HEK293 (cell line): ENCODE results near the gene TNMD.
"Not testable (repeated sequence)": the region's sequence is repeated elsewhere in the genome, so short reads cannot be mapped to it uniquely, and the experiment has no call there.

Source experiments
- GLIS2 ChIP-seq: fragments of 450-650 bp; formaldehyde crosslinking; IDR thresholded peaks from 2 replicates; pipeline ENCODE4 v1.5.1; 2016; ENCODE audit warnings: missing biosample characterization, missing genetic modification characterization
- MYNN ChIP-seq: fragments of 450-650 bp; formaldehyde crosslinking; IDR thresholded peaks from 2 replicates; pipeline ENCODE4 v1.5.1; 2016; ENCODE audit warnings: missing biosample characterization, missing genetic modification characterization, borderline replicate concordance
- RBAK ChIP-seq: fragments of 450-650 bp; formaldehyde crosslinking; IDR thresholded peaks from 2 replicates; pipeline ENCODE4 v1.5.1; 2016; ENCODE audit warnings: missing biosample characterization, missing genetic modification characterization
- ZNF112 ChIP-seq: fragments of 450-650 bp; formaldehyde crosslinking; IDR thresholded peaks from 2 replicates; pipeline ENCODE4 v1.5.0; 2017; ENCODE audit warnings: missing biosample characterization, missing genetic modification characterization
- ZNF391 ChIP-seq: fragments of 450-650 bp; formaldehyde crosslinking; IDR thresholded peaks from 2 replicates; pipeline ENCODE4 v1.5.1; 2016; ENCODE audit warnings: low read depth, missing biosample characterization, missing genetic modification characterization, borderline replicate concordance
- ZNF501 ChIP-seq: fragments of 450-650 bp; formaldehyde crosslinking; IDR thresholded peaks from 2 replicates; pipeline ENCODE4 v1.5.1; 2016; ENCODE audit warnings: missing biosample characterization, missing genetic modification characterization
- ZNF664 ChIP-seq: fragments of 450-650 bp; formaldehyde crosslinking; IDR thresholded peaks from 2 replicates; pipeline ENCODE4 v1.5.1; 2016; ENCODE audit warnings: missing biosample characterization, missing genetic modification characterization
- TF ChIP-seq, protein P1 (sequence below): sonication (generic); formaldehyde crosslinking; IDR thresholded peaks from 2 replicates; pipeline ENCODE4 v1.8.1; 2022; ENCODE audit warnings: mild to moderate bottlenecking, moderate library complexity, missing genetic modification reagents
- TF ChIP-seq, protein P2 (sequence below): fragments of 450-650 bp; formaldehyde crosslinking; IDR thresholded peaks from 2 replicates; pipeline ENCODE4 v1.5.1; 2016; ENCODE audit warnings: missing biosample characterization, missing genetic modification characterization
- TF ChIP-seq, protein P3 (sequence below): fragments of 450-650 bp; formaldehyde crosslinking; IDR thresholded peaks from 2 replicates; pipeline ENCODE4 v1.5.1; 2016; ENCODE audit warnings: missing biosample characterization, missing genetic modification characterization
- TF ChIP-seq, protein P4 (sequence below): fragments of 450-650 bp; formaldehyde crosslinking; IDR thresholded peaks from 2 replicates; pipeline ENCODE4 v1.5.1; 2016; ENCODE audit warnings: missing biosample characterization, missing genetic modification characterization, borderline replicate concordance

DNA sequence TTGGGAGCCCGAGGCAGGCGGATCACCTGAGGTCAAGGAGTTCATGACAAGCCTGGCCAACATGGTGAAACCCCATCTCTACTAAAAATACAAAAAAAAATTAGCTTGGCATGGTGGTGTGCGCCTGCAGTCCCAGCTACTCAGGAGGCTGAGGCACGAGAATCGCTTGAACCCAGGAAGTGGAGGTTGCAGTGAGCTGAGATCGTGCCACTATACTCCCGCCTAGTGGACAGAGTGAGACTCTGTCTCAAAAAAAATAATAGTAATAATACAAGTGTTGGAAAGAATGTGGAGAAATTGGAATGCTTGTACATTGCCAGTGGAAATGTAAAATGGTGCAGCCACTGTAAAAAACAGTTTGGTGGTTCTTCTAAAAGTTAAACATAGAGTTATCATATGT lies 19.2 kb upstream of the TNMD start:
- TF ChIP-seq, protein P1, sequence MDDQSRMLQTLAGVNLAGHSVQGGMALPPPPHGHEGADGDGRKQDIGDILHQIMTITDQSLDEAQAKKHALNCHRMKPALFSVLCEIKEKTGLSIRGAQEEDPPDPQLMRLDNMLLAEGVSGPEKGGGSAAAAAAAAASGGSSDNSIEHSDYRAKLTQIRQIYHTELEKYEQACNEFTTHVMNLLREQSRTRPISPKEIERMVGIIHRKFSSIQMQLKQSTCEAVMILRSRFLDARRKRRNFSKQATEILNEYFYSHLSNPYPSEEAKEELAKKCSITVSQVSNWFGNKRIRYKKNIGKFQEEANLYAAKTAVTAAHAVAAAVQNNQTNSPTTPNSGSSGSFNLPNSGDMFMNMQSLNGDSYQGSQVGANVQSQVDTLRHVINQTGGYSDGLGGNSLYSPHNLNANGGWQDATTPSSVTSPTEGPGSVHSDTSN (CRISPR knock-in tag), result not testable (repeated sequence)
- TF ChIP-seq, protein P2, sequence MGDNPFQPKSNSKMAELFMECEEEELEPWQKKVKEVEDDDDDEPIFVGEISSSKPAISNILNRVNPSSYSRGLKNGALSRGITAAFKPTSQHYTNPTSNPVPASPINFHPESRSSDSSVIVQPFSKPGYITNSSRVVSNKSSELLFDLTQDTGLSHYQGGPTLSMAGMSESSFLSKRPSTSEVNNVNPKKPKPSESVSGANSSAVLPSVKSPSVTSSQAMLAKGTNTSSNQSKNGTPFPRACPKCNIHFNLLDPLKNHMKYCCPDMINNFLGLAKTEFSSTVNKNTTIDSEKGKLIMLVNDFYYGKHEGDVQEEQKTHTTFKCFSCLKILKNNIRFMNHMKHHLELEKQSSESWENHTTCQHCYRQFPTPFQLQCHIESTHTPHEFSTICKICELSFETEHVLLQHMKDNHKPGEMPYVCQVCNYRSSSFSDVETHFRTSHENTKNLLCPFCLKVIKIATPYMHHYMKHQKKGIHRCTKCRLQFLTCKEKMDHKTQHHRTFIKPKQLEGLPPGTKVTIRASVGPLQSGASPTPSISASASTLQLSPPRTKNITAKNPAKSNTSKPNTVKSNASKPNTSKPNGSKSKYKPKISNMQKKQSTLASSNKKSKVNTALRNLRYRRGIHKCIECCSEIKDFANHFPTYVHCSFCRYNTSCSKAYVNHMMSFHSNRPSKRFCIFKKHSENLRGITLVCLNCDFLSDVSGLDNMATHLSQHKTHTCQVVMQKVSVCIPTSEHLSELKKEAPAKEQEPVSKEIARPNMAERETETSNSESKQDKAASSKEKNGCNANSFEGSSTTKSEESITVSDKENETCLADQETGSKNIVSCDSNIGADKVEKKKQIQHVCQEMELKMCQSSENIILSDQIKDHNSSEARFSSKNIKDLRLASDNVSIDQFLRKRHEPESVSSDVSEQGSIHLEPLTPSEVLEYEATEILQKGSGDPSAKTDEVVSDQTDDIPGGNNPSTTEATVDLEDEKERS (tag by site-specific recombination), result not testable (repeated sequence)
- not testable (repeated sequence) for TF ChIP-seq ZNF664 (tag by site-specific recombination); ZNF112 (tag by site-specific recombination); ZNF391 (tag by site-specific recombination); RBAK; ZNF501 (tag by site-specific recombination); GLIS2 (tag by site-specific recombination); MYNN (tag by site-specific recombination)
- TF ChIP-seq, protein P3, sequence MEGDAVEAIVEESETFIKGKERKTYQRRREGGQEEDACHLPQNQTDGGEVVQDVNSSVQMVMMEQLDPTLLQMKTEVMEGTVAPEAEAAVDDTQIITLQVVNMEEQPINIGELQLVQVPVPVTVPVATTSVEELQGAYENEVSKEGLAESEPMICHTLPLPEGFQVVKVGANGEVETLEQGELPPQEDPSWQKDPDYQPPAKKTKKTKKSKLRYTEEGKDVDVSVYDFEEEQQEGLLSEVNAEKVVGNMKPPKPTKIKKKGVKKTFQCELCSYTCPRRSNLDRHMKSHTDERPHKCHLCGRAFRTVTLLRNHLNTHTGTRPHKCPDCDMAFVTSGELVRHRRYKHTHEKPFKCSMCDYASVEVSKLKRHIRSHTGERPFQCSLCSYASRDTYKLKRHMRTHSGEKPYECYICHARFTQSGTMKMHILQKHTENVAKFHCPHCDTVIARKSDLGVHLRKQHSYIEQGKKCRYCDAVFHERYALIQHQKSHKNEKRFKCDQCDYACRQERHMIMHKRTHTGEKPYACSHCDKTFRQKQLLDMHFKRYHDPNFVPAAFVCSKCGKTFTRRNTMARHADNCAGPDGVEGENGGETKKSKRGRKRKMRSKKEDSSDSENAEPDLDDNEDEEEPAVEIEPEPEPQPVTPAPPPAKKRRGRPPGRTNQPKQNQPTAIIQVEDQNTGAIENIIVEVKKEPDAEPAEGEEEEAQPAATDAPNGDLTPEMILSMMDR (tag by site-specific recombination), result not testable (repeated sequence)
- TF ChIP-seq, protein P4, sequence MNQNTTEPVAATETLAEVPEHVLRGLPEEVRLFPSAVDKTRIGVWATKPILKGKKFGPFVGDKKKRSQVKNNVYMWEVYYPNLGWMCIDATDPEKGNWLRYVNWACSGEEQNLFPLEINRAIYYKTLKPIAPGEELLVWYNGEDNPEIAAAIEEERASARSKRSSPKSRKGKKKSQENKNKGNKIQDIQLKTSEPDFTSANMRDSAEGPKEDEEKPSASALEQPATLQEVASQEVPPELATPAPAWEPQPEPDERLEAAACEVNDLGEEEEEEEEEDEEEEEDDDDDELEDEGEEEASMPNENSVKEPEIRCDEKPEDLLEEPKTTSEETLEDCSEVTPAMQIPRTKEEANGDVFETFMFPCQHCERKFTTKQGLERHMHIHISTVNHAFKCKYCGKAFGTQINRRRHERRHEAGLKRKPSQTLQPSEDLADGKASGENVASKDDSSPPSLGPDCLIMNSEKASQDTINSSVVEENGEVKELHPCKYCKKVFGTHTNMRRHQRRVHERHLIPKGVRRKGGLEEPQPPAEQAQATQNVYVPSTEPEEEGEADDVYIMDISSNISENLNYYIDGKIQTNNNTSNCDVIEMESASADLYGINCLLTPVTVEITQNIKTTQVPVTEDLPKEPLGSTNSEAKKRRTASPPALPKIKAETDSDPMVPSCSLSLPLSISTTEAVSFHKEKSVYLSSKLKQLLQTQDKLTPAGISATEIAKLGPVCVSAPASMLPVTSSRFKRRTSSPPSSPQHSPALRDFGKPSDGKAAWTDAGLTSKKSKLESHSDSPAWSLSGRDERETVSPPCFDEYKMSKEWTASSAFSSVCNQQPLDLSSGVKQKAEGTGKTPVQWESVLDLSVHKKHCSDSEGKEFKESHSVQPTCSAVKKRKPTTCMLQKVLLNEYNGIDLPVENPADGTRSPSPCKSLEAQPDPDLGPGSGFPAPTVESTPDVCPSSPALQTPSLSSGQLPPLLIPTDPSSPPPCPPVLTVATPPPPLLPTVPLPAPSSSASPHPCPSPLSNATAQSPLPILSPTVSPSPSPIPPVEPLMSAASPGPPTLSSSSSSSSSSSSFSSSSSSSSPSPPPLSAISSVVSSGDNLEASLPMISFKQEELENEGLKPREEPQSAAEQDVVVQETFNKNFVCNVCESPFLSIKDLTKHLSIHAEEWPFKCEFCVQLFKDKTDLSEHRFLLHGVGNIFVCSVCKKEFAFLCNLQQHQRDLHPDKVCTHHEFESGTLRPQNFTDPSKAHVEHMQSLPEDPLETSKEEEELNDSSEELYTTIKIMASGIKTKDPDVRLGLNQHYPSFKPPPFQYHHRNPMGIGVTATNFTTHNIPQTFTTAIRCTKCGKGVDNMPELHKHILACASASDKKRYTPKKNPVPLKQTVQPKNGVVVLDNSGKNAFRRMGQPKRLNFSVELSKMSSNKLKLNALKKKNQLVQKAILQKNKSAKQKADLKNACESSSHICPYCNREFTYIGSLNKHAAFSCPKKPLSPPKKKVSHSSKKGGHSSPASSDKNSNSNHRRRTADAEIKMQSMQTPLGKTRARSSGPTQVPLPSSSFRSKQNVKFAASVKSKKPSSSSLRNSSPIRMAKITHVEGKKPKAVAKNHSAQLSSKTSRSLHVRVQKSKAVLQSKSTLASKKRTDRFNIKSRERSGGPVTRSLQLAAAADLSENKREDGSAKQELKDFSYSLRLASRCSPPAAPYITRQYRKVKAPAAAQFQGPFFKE, result not testable (repeated sequence)
